ENCODE data around the gene APOA1.
"Not testable (repeated sequence)": the region's sequence is repeated elsewhere in the genome, so short reads cannot be mapped to it uniquely, and the experiment has no call there.

The APOA1 gene

DNA sequence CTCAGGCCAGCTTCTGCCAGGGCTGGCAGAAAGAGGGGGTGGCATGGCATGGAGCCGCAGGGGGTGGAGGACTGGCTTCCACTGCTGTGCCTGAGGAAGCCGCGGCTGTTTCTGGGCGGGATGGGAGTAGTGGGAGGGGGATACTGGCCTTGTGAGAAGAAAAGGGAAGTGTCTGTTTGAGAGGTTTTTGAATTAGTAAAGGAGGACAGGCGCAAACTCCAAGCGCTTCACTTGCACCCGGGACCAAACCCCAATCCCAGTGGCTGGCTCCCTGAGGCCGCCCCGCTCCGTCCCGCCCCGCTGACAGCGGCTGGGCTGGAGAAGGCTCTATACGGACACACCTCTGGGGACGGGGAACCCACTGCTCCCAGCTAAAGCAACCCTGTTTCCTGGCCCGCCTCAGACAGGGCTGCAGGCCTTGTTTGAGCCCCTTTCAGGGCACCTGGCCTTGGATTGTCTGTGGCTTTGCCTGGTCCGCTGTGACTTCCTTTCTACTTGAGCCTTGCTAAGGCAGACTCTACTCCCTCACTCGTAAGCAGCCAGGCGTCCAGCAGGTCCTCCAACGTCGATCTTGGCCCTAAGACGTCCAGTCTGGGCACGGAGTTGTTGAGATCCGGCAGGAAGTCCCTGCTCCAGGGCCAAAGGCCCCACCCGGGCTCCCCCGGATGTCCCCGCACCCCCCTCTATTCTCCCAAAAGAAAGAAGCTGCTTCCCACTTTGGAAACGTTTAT is 2.2 kb downstream of the APOA1 start:
- DNase-seq (ENCODE audit: low read depth in 4 of 4, low spot score in 1 of 4) = no peak

DNA sequence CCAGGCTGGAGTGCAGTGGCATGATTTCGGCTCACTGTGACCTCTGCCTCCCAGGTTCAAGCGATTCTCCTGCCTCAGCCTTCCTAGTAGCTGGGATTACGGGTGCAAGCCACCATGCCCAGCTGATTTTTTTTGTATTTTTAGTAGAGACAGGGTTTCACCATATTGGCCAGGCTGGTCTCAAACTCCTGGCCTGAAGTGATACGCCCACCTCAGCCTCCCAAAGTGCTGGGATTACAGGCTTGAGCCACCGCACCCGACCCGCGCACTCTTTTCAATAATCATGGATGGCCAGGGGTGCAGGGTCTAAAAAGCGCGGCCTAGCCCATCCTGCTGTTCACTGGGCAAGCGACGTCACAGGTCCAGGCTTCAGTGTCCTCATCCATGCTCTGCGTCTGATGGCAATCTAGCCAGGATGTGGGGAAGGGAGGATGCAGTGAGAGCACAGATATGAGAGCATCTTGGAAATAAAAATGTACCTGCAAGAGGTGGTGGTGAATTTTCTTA is 2.8 kb downstream of the APOA1 start:
- DNase-seq (ENCODE audit: low read depth in 4 of 4, low spot score in 1 of 4) = not testable (repeated sequence)

DNA sequence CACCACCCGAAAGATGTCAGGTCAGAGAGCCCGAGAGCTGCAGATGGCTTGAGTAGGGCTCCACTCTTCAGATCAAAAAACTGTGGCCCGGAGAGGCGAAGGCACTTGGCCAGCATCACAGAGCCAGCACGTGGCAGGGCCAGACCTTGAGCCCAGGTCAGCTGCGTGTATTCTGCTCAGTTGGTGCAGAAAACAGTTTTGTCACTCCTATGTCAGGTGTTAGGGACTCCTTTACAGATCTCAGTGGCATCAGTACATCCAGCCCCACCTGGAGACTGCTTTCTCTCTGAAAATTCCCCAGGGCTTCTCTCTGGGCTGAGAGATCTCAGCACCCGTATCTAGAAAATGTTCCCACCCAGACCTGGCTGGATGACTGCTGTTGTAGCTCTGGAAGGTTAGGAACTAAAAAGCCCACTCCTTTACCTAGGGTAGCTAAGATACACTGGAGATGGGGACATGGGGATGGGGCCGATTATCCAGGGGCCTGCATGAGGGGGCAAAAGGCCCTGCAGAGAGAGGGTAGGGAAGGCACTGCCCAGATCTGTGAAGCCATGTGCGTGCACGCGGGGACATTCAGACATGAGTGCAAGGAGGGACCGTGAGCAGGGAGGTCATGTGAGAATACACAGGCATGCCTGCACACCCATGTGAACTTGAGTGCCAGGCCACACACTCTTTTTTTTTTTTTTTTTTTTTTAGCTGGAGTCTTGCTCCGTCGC is 3.4 kb downstream of the APOA1 start:
- DNase-seq (ENCODE audit: low read depth in 4 of 4, low spot score in 1 of 4) = no peak

DNA sequence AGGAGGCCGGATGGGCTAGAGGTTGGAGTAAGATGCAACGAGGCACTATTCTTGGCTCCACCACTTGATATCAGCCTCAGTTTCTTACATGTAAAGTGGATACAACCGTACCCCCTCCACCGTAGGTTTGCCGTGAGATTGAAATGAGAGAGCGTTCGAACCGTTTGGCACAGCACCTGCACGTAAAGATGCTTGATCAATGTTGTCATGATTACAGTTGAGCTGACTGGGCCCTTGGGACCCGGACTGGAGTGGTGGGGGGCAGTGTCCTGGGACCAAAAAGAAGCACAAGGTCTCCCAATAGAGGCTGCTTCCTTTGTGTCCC is 4.0 kb downstream of the APOA1 start:
- DNase-seq (ENCODE audit: low read depth in 4 of 4, low spot score in 1 of 4) = no peak

DNA sequence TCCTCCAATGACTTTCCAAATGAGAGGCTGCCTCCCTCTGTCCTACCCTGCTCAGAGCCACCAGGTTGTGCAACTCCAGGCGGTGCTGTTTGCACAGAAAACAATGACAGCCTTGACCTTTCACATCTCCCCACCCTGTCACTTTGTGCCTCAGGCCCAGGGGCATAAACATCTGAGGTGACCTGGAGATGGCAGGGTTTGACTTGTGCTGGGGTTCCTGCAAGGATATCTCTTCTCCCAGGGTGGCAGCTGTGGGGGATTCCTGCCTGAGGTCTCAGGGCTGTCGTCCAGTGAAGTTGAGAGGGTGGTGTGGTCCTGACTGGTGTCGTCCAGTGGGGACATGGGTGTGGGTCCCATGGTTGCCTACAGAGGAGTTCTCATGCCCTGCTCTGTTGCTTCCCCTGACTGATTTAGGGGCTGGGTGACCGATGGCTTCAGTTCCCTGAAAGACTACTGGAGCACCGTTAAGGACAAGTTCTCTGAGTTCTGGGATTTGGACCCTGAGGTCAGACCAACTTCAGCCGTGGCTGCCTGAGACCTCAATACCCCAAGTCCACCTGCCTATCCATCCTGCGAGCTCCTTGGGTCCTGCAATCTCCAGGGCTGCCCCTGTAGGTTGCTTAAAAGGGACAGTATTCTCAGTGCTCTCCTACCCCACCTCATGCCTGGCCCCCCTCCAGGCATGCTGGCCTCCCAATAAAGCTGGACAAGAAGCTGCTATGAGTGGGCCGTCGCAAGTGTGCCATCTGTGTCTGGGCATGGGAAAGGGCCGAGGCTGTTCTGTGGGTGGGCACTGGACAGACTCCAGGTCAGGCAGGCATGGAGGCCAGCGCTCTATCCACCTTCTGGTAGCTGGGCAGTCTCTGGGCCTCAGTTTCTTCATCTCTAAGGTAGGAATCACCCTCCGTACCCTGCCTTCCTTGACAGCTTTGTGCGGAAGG is 4.8 kb downstream of the APOA1 start:
- no peak for DNase-seq (ENCODE audit: low read depth in 4 of 4, low spot score in 1 of 4)

DNA sequence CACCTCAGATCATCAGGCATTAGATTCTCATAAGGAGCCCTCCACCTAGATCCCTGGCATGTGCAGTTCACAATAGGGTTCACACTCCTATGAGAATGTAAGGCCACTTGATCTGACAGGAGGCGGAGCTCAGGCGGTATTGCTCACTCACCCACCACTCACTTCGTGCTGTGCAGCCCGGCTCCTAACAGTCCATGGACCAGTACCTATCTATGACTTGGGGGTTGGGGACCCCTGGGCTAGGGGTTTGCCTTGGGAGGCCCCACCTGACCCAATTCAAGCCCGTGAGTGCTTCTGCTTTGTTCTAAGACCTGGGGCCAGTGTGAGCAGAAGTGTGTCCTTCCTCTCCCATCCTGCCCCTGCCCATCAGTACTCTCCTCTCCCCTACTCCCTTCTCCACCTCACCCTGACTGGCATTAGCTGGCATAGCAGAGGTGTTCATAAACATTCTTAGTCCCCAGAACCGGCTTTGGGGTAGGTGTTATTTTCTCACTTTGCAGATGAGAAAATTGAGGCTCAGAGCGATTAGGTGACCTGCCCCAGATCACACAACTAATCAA is 5.6 kb downstream of the APOA1 start:
- DNase-seq (ENCODE audit: low read depth in 4 of 4, low spot score in 1 of 4) = no peak

DNA sequence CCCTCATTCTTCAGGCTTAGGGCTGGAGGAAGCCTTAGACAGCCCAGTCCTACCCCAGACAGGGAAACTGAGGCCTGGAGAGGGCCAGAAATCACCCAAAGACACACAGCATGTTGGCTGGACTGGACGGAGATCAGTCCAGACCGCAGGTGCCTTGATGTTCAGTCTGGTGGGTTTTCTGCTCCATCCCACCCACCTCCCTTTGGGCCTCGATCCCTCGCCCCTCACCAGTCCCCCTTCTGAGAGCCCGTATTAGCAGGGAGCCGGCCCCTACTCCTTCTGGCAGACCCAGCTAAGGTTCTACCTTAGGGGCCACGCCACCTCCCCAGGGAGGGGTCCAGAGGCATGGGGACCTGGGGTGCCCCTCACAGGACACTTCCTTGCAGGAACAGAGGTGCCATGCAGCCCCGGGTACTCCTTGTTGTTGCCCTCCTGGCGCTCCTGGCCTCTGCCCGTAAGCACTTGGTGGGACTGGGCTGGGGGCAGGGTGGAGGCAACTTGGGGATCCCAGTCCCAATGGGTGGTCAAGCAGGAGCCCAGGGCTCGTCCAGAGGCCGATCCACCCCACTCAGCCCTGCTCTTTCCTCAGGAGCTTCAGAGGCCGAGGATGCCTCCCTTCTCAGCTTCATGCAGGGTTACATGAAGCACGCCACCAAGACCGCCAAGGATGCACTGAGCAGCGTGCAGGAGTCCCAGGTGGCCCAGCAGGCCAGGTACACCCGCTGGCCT is 7.1 kb downstream of the APOA1 start:
- no peak for DNase-seq (ENCODE audit: low read depth in 4 of 4, low spot score in 1 of 4)

DNA sequence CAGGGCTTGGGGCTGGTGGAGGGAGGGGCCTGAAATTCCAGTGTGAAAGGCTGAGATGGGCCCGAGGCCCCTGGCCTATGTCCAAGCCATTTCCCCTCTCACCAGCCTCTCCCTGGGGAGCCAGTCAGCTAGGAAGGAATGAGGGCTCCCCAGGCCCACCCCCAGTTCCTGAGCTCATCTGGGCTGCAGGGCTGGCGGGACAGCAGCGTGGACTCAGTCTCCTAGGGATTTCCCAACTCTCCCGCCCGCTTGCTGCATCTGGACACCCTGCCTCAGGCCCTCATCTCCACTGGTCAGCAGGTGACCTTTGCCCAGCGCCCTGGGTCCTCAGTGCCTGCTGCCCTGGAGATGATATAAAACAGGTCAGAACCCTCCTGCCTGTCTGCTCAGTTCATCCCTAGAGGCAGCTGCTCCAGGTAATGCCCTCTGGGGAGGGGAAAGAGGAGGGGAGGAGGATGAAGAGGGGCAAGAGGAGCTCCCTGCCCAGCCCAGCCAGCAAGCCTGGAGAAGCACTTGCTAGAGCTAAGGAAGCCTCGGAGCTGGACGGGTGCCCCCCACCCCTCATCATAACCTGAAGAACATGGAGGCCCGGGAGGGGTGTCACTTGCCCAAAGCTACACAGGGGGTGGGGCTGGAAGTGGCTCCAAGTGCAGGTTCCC is 7.8 kb downstream of the APOA1 start, which contains the start of gene APOC3:
APOC3 (plus strand) TSS at position 383 of the 659 bp plus-strand sequence. CDS start 676 bp downstream, outside the sequence.
- no peak for DNase-seq (ENCODE audit: low read depth in 4 of 4, low spot score in 1 of 4)

DNA sequence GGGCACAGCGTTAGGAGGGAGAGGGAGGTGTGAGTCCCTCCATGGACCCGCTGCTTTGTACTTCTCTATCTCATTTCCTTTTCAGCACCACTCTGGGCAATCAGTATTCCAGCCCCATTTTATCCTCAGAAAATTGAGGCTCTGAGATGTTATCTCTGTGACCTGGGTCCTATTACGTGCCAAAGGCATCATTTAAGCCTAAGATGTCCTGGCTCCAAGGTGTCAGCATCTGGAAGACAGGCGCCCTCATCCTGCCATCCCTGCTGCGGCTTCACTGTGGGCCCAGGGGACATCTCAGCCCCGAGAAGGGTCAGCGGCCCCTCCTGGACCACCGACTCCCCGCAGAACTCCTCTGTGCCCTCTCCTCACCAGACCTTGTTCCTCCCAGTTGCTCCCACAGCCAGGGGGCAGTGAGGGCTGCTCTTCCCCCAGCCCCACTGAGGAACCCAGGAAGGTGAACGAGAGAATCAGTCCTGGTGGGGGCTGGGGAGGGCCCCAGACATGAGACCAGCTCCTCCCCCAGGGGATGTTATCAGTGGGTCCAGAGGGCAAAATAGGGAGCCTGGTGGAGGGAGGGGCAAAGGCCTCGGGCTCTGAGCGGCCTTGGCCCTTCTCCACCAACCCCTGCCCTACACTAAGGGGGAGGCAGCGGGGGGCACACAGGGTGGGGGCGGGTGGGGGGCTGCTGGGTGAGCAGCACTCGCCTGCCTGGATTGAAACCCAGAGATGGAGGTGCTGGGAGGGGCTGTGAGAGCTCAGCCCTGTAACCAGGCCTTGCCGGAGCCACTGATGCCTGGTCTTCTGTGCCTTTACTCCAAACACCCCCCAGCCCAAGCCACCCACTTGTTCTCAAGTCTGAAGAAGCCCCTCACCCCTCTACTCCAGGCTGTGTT is 8.5 kb downstream of the APOA1 start:
- DNase-seq (ENCODE audit: low read depth in 4 of 4, low spot score in 1 of 4) = no peak

DNA sequence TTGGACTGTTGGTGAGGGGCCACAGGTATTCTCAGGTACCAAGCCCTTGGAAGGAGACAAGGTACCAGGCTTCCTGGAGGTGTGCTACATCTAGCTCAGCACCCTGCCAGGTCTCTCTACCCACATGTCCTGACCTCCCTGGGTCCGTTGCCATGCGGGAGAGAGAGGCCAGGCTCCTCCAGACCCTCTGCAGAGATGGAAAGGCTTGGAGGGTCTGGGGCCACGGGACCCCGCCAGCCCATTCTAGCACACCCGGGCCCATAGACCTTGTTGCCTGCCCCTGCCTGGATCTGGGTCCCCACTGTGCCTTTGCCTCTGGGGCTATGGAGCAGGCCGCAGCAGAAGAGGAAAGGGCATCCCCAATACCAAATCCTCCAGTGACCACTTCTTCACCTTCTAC is 10.0 kb downstream of the APOA1 start:
- no peak for DNase-seq (ENCODE audit: low read depth in 4 of 4, low spot score in 1 of 4)

DNA sequence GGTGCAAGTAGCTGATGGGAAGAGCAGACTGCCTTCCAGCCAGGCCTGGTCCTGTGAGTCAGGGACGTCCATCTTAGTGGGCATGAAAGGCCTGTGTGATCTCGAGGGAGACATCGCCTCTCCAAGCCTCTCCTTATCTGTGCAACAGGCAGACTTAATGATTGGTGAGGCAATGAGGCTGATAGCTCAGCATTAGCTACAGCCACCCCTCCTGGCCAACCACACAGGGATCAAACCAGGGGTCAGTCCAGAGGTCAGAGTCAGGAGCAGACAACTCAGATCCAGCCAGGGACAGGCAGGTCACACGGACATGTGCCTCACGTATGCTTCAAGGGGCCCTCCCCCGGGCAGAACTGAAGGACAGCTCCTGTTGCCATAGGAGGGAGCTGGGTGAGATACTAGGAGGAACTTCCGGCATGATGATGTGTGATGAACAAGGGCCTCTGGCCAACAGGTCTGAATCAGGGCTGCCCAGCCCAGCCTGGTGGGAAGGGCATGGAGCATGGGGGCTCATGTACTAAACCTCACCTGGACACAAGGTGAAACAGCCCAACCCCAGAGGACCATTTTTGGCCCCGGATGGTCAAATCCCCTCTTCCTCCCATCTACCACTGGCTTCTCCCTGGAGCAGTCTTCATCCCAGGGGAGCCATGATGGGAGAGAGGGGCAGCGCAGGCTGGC is 10.5 kb downstream of the APOA1 start:
- DNase-seq (ENCODE audit: low read depth in 4 of 4, low spot score in 1 of 4) = no peak

DNA sequence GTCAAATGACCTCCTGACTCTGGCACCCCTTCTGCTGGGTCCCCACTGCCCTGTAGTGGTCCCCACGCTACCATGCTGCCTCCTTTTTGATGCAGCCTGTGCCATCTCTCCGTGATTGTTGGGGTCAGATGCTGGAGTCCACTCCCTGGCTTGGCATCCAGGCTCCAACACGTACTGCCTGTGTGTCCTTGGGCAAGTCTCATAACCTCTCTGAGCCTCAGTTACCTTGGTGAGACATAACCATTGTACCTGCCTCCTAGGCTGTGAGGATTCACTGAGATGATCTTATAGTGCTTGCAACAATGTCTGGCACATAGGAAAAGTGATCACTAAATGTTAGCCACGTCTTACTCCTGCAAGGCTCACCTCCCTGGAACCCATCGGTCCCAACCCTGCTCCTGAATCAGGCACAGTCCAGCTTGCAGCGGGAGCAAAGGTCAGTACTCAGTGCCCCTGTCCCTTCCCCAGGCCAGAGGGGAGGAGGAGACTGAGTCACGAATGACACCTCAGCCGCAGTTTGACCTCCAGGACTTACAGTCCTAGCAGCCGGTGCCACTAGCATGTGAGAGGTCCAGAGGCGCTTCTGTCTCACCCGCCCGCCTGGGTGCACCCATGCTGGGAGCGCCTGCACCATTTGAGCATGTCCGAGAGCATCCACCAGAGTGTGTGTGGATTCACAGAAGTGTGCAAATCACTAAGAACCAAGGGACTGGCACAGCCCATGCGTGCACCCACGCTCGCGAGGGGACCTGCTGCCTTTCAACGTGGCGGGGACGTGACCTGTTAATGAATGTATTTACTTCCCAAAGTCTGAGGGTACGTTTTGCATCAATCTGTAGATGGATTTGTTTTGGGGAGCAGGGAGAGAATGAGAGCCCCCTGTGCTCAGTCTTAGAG is 11.3 kb downstream of the APOA1 start:
- DNase-seq (ENCODE audit: low read depth in 4 of 4, low spot score in 1 of 4) = no peak

DNA sequence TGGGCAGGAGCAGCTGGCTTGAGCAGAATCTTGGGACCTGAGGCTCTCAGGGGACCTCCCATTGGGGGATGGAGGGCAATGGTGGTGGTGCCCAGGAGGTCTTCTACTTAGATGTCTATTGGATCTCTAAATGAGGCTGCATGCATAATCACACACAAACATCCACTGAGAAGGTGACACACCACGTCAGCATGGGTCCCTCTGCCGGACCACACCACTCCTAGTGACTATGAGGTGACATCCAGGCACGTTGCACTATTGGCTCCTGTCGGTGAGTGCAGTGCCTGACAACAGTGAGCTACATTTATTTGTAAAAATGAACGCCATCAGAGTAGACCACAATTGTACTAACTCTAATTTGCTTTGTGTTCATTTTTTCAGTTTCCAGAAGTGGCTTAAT is 12.0 kb downstream of the APOA1 start:
- no peak for DNase-seq (ENCODE audit: low read depth in 4 of 4, low spot score in 1 of 4)

DNA sequence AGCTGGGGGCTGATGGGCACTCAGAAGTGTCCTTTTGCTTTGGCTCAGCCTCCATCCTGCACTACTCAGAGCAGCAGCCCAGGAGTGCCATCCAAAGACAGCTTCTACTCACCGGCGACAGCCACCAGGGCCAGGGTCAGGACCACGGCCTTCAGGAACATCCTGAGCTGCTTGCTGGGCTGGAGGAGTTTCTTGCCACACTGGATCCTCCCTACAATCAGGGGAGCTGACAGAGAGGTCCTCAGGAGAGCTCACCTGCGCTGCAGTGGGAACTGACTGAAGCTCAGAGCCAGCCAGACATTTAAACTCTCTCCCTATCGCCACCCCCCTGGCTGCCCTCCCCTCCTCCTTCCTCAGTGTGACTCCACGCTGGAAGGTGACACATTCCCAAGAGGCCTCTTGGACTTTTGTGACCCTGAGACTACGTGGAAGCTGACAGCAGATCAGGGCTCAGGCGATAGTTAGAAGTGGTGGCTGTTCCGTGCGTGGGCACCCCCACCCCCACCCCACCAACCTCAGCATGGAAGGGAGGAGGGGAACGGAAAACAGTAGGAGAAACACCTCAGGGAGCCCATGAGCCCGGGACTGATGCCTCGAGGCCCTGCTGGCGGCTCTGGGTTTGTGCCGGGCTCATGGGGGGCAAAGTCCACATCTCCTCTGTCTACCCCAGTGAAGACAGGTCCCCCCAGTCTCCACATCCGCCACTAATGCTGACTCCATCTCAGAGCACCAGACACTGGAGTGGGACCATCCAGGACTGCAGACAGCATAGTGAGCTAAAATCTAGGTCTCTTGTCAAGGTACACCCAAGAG is 14.2 kb downstream of the APOA1 start, which contains the start of gene APOA4:
APOA4 (minus strand) TSS at position 274 of the 813 bp plus-strand sequence; CDS start at position 161, 113 bp downstream.
- DNase-seq (ENCODE audit: low read depth in 4 of 4, low spot score in 1 of 4) = no peak

DNA sequence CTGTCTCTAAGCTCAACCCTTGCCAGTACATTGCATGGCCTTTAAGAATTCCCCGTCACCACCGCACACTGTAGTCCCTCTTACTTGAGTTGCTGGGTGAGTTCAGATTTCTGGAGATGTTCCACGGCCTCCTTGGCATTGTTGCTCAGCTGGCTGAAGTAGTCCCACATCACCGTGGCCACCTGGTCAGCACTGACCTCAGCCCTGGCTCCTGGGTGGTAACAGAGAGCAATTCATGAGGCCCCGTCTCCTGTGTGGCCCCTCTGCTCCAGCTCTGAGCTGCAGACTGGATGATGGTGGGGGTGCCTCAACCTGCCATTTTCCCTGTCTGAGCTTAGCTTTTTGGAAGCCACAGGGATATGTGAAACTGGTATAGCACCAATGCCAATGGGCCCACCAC is 14.8 kb downstream of the APOA1 start:
- no peak for DNase-seq (ENCODE audit: low read depth in 4 of 4, low spot score in 1 of 4)

Data from stimulated activated CD4-positive, alpha-beta T cell treated with anti-CD3 and anti-CD28 coated beads, Interleukin-1b, Interleukin-23, amount 100 ng/mL, for 24 hours (primary cell).